Esophagus muscularis mucosa (tissue), 3 donors: ENCODE results near the gene RUNX1.

ENCODE experiments used
- POLR2A ChIP-seq: fragments of 450-650 bp; IDR thresholded peaks from one replicate; pipeline ENCODE4 v1.6.1; 2017; ENCODE audit warnings: antibody characterized with exemption, moderate library complexity, mild to moderate bottlenecking, low read depth
- TF ChIP-seq, protein P1 (sequence below), 3 experiments: fragments of 200-600 bp in 2 of 3; fragments of 450-650 bp in 1 of 3; sonication (generic) in 2 of 3; IDR thresholded peaks; one replicate each; pipeline ENCODE4 v1.5.1; 2017 to 2019; ENCODE audit warnings: antibody characterized with exemption in 3 of 3, mild to moderate bottlenecking in 2 of 3, moderate library complexity in 1 of 3

DNA sequence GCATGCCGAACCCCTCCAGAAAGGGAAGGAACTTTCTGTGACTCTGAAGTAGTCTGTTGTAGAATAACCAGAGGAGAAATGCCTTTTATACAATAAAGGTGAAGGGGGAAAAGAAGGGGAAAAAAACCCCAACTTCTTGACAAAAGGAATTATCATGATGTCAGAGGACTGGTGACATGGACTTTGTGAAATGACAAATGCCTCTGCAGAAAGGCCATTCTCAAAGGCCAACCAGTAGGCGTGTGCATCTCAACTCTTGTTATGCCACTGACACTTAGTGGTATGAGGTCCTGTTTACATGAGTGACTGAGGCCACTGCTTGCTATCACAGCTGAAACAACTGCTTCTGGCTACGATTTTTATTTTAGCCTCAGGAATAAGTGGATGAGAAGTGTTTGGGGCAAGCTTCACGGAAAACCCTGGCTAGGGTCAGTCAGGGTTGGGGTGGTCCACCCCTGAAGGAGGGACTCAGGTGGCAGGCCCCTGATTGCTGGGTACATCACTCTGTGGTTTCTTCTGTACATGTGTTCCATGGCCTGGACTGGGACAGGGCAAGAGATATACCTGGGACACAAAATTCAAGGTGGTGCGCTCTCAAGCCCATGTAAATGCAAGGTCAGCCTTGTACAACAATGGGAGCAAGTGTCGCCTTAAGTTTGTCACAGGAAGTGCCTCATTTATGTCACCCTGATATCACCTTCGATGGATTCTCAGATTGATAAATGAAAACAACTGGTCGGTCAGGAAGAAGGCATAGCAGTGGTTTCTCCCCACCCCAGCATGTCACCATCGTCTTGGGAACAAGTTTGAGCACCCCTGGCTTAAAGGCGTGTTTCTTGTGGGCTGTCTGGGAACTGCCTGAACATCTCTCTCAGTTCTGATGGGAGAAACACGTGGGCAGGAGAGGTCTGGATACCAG is 12.4 kb downstream of the RUNX1 start:
- TF ChIP-seq, protein P1, sequence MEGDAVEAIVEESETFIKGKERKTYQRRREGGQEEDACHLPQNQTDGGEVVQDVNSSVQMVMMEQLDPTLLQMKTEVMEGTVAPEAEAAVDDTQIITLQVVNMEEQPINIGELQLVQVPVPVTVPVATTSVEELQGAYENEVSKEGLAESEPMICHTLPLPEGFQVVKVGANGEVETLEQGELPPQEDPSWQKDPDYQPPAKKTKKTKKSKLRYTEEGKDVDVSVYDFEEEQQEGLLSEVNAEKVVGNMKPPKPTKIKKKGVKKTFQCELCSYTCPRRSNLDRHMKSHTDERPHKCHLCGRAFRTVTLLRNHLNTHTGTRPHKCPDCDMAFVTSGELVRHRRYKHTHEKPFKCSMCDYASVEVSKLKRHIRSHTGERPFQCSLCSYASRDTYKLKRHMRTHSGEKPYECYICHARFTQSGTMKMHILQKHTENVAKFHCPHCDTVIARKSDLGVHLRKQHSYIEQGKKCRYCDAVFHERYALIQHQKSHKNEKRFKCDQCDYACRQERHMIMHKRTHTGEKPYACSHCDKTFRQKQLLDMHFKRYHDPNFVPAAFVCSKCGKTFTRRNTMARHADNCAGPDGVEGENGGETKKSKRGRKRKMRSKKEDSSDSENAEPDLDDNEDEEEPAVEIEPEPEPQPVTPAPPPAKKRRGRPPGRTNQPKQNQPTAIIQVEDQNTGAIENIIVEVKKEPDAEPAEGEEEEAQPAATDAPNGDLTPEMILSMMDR (IDR thresholded peaks at IDR 0.05), result no peak
- TF ChIP-seq POLR2A, result no peak
